Body of pancreas (tissue), 4 donors: ENCODE data around the gene SHBG. TPM values are rescaled to one million over a fixed set of nuclear protein-coding genes. Genes with fewer than 3 reads are reported as not detected.

Experiments
- ATAC-seq: fragments of 150-250 bp; one replicate; pipeline ENCODE4 v1.9.1; 2016
- DNase-seq, 4 donors: peaks; one replicate each; pipeline ENCODE4 v3.0.0-alpha.2; 2019
- H3K27ac ChIP-seq, 4 donors: fragments of 200-600 bp; sonication (generic); 1 replicate in 3 of 4; 2 replicates in 1 of 4; pipeline versions ENCODE4 v1.5.1 to v1.6.1; 2016 to 2019; ENCODE audit warnings: mild to moderate bottlenecking in 1 of 4, mixed read lengths in 1 of 4, moderate library complexity in 1 of 4
- H3K27me3 ChIP-seq, 2 donors: fragments of 200-600 bp; sonication (generic); one replicate each; pipeline ENCODE4 v1.6.0; 2016; ENCODE audit warnings: mild to moderate bottlenecking in 1 of 2
- H3K36me3 ChIP-seq, 2 donors: fragments of 200-600 bp; sonication (generic); replicated peaks in 1 of 2; 2 replicates each; pipeline ENCODE4 v1.5.1; 2016; ENCODE audit warnings: low read depth in 2 of 2; ENCODE audit not compliant: insufficient read depth in 1 of 2
- H3K4me1 ChIP-seq: fragments of 200-600 bp; sonication (generic); one replicate; pipeline ENCODE4 v1.6.0; 2016
- H3K4me3 ChIP-seq, 2 donors: fragments of 200-600 bp; sonication (generic); 1 replicate in 1 of 2; 2 replicates in 1 of 2; pipeline ENCODE4 v1.5.1; 2016 to 2019
- H3K9me3 ChIP-seq, 3 donors: fragments of 200-600 bp; sonication (generic); 1 replicate in 2 of 3; 2 replicates in 1 of 3; pipeline ENCODE4 v1.5.1; 2016
- CTCF ChIP-seq, 7 experiments: fragments of 450-650 bp in 4 of 7; fragments of 200-600 bp in 3 of 7; sonication (generic) in 3 of 7; IDR thresholded peaks; one replicate each; pipeline ENCODE4 v1.5.1; 2016 to 2019; ENCODE audit warnings: antibody characterized with exemption in 7 of 7
- POLR2A ChIP-seq, 3 donors: fragments of 450-650 bp; IDR thresholded peaks; one replicate each; pipeline ENCODE4 v1.6.1; 2016; ENCODE audit warnings: antibody characterized with exemption in 3 of 3, mild to moderate bottlenecking in 2 of 3
- WGBS, 2 donors: methylation state at CpG; one replicate each; pipeline ENCODE4 v1.1.5; 2017; 5-methylcytosine and 5-hydroxymethylcytosine counted together
- intact Hi-C: fragments of 100-400 bp; cut with DNase I; formaldehyde crosslinking; loops from one replicate; pipeline ENCODE4 v1.15.1; 2023
- total RNA-seq, 2 donors: library from RNA; depleted of rRNA; stranded (reverse); fragments of >200 nt; gene quantifications; one replicate each; pipeline ENCODE4 v1.1.0, GENCODE V29; 2016

SHBG gene
- total RNA-seq: not detected

- no peak for TF ChIP-seq POLR2A (IDR thresholded peaks at IDR 0.05)
- TF ChIP-seq CTCF (IDR thresholded peaks at IDR 0.05): no peak
- H3K9me3 ChIP-seq: no peaks in the 10 kb centered on the region
- no peak within 1 kb of the TSS for H3K27ac ChIP-seq
- DNase-seq (no peak), ATAC-seq (no peak)
- H3K4me1 ChIP-seq: peaks cover 35% of the 10 kb centered on the region
- H3K36me3 ChIP-seq: no peaks in the 10 kb centered on the region
- no peaks in the 10 kb centered on the region for H3K27me3 ChIP-seq
- intact Hi-C loops: no loop called here
- 73 to 79% methylated on average over 13 of the region's 13 CpGs for WGBS, 2 donors
- H3K4me3 ChIP-seq: no peak within 1 kb of the TSS
Measured at GRCh38 chr17:7629939-7630571, at the start of gene SHBG. SHBG (plus strand) TSS chr17:7630135; CDS start chr17:7630173, 38 bp downstream.

GRCh38 chr17:7580604-7581575, 49.0 kb upstream of the SHBG start:
- peaks cover 22 to 23% of the 10 kb centered on the region in 2 donors for H3K36me3 ChIP-seq
- H3K27me3 ChIP-seq: no peaks in the 10 kb centered on the region
- TF ChIP-seq CTCF (IDR thresholded peaks at IDR 0.05): no peak
- TF ChIP-seq POLR2A (IDR thresholded peaks at IDR 0.05): no peak
- intact Hi-C loops: no loop called here
- H3K4me1 ChIP-seq: peaks cover 52% of the 10 kb centered on the region
- no peak overlapping the region for H3K4me3 ChIP-seq
- no peaks in the 10 kb centered on the region for H3K9me3 ChIP-seq
- ATAC-seq (no peak), DNase-seq (no peak)
- peak overlapping the region in 3 of 4 donors; percentile 64 to 84 (median 79) for H3K27ac ChIP-seq
- 73 to 84% methylated on average over 23 of the region's 23 CpGs for WGBS, 2 donors

- WGBS, 2 donors: 45 to 79% methylated on average over 4 to 33 of the region's 36 CpGs
- H3K4me1 ChIP-seq: peaks cover 49% of the 10 kb centered on the region
- no peaks in the 10 kb centered on the region for H3K9me3 ChIP-seq
- no peaks in the 10 kb centered on the region for H3K27me3 ChIP-seq
- peaks cover 7 to 9% of the 10 kb centered on the region in 2 donors for H3K36me3 ChIP-seq
- DNase-seq (peak in 2 of 4 donors; percentile 15 to 36), ATAC-seq (no peak)
- H3K27ac ChIP-seq: peak overlapping the region; percentile 84 to 96 (median 94)
- no peak for TF ChIP-seq CTCF (IDR thresholded peaks at IDR 0.05)
- TF ChIP-seq POLR2A (IDR thresholded peaks at IDR 0.05): no peak
- intact Hi-C loops: no loop called here
- no peak overlapping the region for H3K4me3 ChIP-seq
Measured at GRCh38 chr17:7582396-7583252, 47.3 kb upstream of the SHBG start.

DNA sequence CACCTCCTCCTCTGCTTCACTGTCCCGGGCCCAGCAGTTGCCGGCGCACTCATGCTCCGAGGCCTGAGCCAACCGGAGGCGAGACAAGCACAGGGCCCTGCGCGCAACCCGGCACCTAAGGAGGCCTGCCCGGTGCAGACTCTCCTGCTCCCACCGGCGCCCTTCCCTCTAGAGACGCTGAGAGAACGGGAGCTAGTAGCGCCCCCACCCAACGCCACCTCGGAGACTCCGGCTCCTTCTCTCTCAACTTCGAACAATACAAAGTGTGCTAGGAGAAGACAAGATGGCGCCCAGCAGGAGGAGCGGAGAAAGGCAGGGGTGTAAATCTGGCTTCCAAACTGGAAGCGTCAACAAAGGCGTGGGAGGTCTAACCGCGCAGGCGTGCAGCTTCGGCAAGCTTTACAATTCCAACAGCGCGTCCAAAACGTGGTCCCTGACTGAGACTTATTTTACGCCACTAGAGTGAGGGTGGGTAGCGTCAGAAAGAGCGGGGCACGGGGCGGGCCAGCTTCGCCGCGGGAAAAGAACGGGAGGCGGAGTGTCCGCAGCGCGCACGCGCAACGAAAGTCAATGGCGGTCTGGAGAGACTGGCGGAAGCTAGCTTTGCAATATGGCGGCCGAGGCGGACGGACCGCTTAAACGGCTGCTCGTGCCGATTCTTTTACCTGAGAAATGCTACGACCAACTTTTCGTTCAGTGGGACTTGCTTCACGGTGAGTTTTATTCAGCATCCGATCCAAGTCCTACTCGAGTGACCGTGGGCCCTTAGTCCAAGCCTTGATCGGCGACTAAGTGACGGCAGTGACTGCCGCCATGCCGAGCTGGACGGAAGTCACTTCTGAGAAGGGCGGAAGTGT, 46.5 kb upstream of the SHBG start, which contains the start of gene MPDU1:
TSS of gene MPDU1 (plus strand) at position 600 of the 857 bp plus-strand sequence. CDS start at position 611, 11 bp downstream.
- intact Hi-C loops: no loop called here
- WGBS, 2 donors: 14 to 20% methylated on average over 47 to 69 of the region's 69 CpGs
- Histone ChIP-seq H3K4me1 (peaks cover 49% of the 10 kb centered on the region), H3K27ac (peak within 1 kb of the TSS; percentile 84 to 96 (median 94)), H3K27me3 (no peaks in the 10 kb centered on the region), H3K4me3 (peak within 1 kb of the TSS; percentile 17 to 71), H3K9me3 (no peaks in the 10 kb centered on the region), H3K36me3 (peaks cover 0 to 5% of the 10 kb centered on the region in 2 donors)
- peak in 2 of 7 experiments; percentile 9 to 23 for TF ChIP-seq CTCF (IDR thresholded peaks at IDR 0.05)
- peak; percentile 65 to 93 (median 89) for TF ChIP-seq POLR2A (IDR thresholded peaks at IDR 0.05)
- ATAC-seq: peak; percentile 93
- DNase-seq: peak; percentile 96 to 97 (median 96)
